Activated T-cell treated with anti-CD3 and anti-CD28 coated beads for 48 hours (primary cell): ENCODE data around the gene ABCC4.
"Not testable (repeated sequence)": the region's sequence is repeated elsewhere in the genome, so short reads cannot be mapped to it uniquely, and the experiment has no call there.

ENCODE experiments used
- DNase-seq: peaks from one replicate; pipeline ENCODE4 v3.0.0-alpha.2; 2020; ENCODE audit warnings: low read depth

ABCC4 gene

GRCh38 chr13:95229855-95230254 lies 71.4 kb downstream of the ABCC4 start:
- DNase-seq = no peak

- DNase-seq = no peak
Measured at GRCh38 chr13:95228130-95228529, 73.1 kb downstream of the ABCC4 start.

GRCh38 chr13:95226932-95227695 lies 74.1 kb downstream of the ABCC4 start:
- no peak for DNase-seq

GRCh38 chr13:95226476-95226875 lies 74.8 kb downstream of the ABCC4 start:
- no peak for DNase-seq

GRCh38 chr13:95226050-95226449 lies 75.2 kb downstream of the ABCC4 start:
- DNase-seq = no peak

- no peak for DNase-seq
Measured at GRCh38 chr13:95224064-95224463, 77.2 kb downstream of the ABCC4 start.

- no peak for DNase-seq
Measured at GRCh38 chr13:95222733-95223018, 78.6 kb downstream of the ABCC4 start.

GRCh38 chr13:95221971-95222732 lies 79.1 kb downstream of the ABCC4 start:
- DNase-seq = no peak

GRCh38 chr13:95220611-95221010 lies 80.6 kb downstream of the ABCC4 start:
- no peak for DNase-seq

- DNase-seq = no peak
Measured at GRCh38 chr13:95217920-95218830, 83.1 kb downstream of the ABCC4 start.

GRCh38 chr13:95216182-95216581 lies 85.1 kb downstream of the ABCC4 start:
- DNase-seq = no peak

- no peak for DNase-seq
Measured at GRCh38 chr13:95212983-95213850, 88.0 kb downstream of the ABCC4 start.

- DNase-seq = no peak
Measured at GRCh38 chr13:95209109-95209508, 92.1 kb downstream of the ABCC4 start.

GRCh38 chr13:95207769-95208366 lies 93.4 kb downstream of the ABCC4 start:
- DNase-seq = no peak

GRCh38 chr13:95206116-95206515 lies 95.1 kb downstream of the ABCC4 start:
- no peak for DNase-seq

- DNase-seq = no peak
Measured at GRCh38 chr13:95204231-95204765, 97.0 kb downstream of the ABCC4 start.

- no peak for DNase-seq
Measured at GRCh38 chr13:95201814-95202651, 99.2 kb downstream of the ABCC4 start.

- DNase-seq = not testable (repeated sequence)
Measured at GRCh38 chr13:95200386-95200957, 100.8 kb downstream of the ABCC4 start.

- DNase-seq = no peak
Measured at GRCh38 chr13:95199896-95200295, 101.4 kb downstream of the ABCC4 start.

- not testable (repeated sequence) for DNase-seq
Measured at GRCh38 chr13:95198606-95199005, 102.6 kb downstream of the ABCC4 start.
